Measurements from ENCODE around the gene PLEKHA5. TPM values are rescaled to one million over a fixed set of nuclear protein-coding genes. Genes with fewer than 3 reads are reported as not detected.
"Not testable (repeated sequence)": the region's sequence is repeated elsewhere in the genome, so short reads cannot be mapped to it uniquely, and the experiment has no call there.

Gene PLEKHA5
- total RNA-seq, 6 experiments from 2014 or later: 15.7 to 22.6 (median 18.6) TPM

- H3K36me3 Mint-ChIP-seq (ENCODE audit: low read depth): peaks cover 9% of the 10 kb centered on the region
- TF ChIP-seq CTCF (IDR thresholded peaks at IDR 0.05): no peak
- H3K4me1 Mint-ChIP-seq (ENCODE audit: low read depth): peaks cover 17% of the 10 kb centered on the region
- no peaks in the 10 kb centered on the region for H3K27me3 Mint-ChIP-seq (ENCODE audit: insufficient read depth)
- DNase-seq: no peak
- no peak overlapping the region for H3K4me3 Mint-ChIP-seq
- no peaks in the 10 kb centered on the region for H3K9me3 Mint-ChIP-seq
- no peak overlapping the region for H3K27ac Mint-ChIP-seq
These were observed 172.6 kb downstream of the PLEKHA5 start for GRCh38 chr12:19302100-19302640.

DNA sequence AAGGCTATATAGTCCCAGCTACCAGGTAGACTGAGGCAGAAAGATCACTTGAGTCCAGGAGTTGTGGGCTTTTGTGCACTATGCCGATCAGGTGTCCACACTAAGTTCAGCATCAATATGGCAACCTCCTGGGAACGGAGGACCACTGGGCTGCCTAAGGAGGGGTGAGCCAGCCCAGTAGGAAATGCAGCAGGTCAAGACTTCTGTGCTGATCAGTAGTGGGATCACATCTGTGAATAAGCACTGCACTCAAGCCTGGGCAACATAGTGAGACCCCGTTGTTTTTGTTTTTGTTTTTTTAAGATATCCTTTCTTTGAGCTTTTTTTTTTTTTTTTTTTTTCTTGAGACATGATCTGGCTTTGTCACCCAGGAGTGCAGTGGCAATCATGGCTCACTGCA, 174.0 kb downstream of the PLEKHA5 start:
- Mint-ChIP-seq H3K27ac (no peak overlapping the region), H3K36me3 (ENCODE audit: low read depth) (peaks cover 9% of the 10 kb centered on the region), H3K9me3 (no peaks in the 10 kb centered on the region), H3K27me3 (ENCODE audit: insufficient read depth) (no peaks in the 10 kb centered on the region), H3K4me3 (no peak overlapping the region), H3K4me1 (ENCODE audit: low read depth) (peaks cover 16% of the 10 kb centered on the region)
- DNase-seq: no peak
- TF ChIP-seq CTCF (IDR thresholded peaks at IDR 0.05): no peak

GRCh38 chr12:19304149-19304750, 174.7 kb downstream of the PLEKHA5 start:
- H3K4me3 Mint-ChIP-seq: no peak overlapping the region
- no peaks in the 10 kb centered on the region for H3K27me3 Mint-ChIP-seq (ENCODE audit: insufficient read depth)
- no peak overlapping the region for H3K27ac Mint-ChIP-seq
- no peak for DNase-seq
- H3K36me3 Mint-ChIP-seq (ENCODE audit: low read depth): peaks cover 9% of the 10 kb centered on the region
- H3K4me1 Mint-ChIP-seq (ENCODE audit: low read depth): peaks cover 9% of the 10 kb centered on the region
- no peaks in the 10 kb centered on the region for H3K9me3 Mint-ChIP-seq
- TF ChIP-seq CTCF (IDR thresholded peaks at IDR 0.05): no peak

DNA sequence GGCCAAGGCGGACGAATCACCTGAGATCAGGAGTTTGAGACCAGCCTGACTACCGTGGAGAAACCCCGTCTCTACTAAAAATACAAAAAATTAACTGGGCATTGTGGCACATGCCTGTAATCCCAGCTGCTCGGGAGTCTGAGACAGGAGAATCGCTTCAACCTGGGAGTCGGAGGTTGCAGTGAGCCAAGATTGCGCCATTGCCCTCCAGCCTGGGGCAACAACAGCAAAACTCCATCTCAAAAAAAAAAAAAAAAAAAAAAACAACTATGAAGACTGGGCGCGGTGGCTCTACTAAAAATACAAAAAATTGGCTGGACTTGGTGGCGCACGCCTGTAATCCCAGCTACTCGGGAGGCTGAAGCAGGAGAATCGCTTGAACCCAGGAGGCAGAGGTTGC, 176.1 kb downstream of the PLEKHA5 start:
- not testable (repeated sequence) for H3K4me3 Mint-ChIP-seq; H3K27ac Mint-ChIP-seq; H3K9me3 Mint-ChIP-seq; H3K27me3 Mint-ChIP-seq (ENCODE audit: insufficient read depth); DNase-seq; H3K4me1 Mint-ChIP-seq (ENCODE audit: low read depth); H3K36me3 Mint-ChIP-seq (ENCODE audit: low read depth)

DNA sequence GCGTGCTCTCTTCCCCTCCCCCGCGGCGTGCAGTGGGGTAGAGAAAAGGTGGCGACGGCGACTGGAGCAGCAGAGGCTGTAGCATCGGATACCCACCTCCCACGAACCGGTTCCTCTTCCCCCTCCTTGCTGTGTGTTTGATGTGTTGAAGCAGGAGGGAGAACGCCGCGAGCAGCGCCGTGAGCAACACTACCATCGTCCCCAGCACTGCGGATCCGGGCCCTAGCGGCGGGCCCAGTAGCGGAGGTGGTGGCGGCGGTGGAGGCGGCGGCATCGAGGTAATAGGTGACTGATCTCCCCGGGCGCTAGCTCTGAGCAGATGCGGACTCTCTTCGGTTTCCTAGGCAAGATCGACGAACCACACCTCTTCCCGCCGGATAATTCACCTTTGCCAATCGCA, 176.8 kb downstream of the PLEKHA5 start:
- no peaks in the 10 kb centered on the region for H3K9me3 Mint-ChIP-seq
- no peak for TF ChIP-seq CTCF (IDR thresholded peaks at IDR 0.05)
- DNase-seq: no peak
- no peak overlapping the region for H3K4me3 Mint-ChIP-seq
- H3K27ac Mint-ChIP-seq: no peak overlapping the region
- H3K4me1 Mint-ChIP-seq (ENCODE audit: low read depth): no peaks in the 10 kb centered on the region
- H3K27me3 Mint-ChIP-seq (ENCODE audit: insufficient read depth): no peaks in the 10 kb centered on the region
- peaks cover 9% of the 10 kb centered on the region for H3K36me3 Mint-ChIP-seq (ENCODE audit: low read depth)

- H3K36me3 Mint-ChIP-seq (ENCODE audit: low read depth): peaks cover 9% of the 10 kb centered on the region
- H3K4me1 Mint-ChIP-seq (ENCODE audit: low read depth): no peaks in the 10 kb centered on the region
- H3K9me3 Mint-ChIP-seq: no peaks in the 10 kb centered on the region
- no peak overlapping the region for H3K27ac Mint-ChIP-seq
- TF ChIP-seq CTCF (IDR thresholded peaks at IDR 0.05): no peak
- H3K4me3 Mint-ChIP-seq: no peak overlapping the region
- no peaks in the 10 kb centered on the region for H3K27me3 Mint-ChIP-seq (ENCODE audit: insufficient read depth)
- no peak for DNase-seq
These were observed 177.9 kb downstream of the PLEKHA5 start for GRCh38 chr12:19307451-19307850.

Measured in HFFc6 (cell line).